ENCODE measurements around the gene AMPH. TPM values are rescaled to one million over a fixed set of nuclear protein-coding genes. Genes with fewer than 3 reads are reported as not detected.

The AMPH gene
- not detected for polyA plus RNA-seq (2012; ENCODE audit: insufficient read length, low read depth)

- TF ChIP-seq TAF1 (IDR thresholded peaks at IDR 0.05; ENCODE audit: borderline replicate concordance, insufficient read depth, low read length) (no peak), POLR2AphosphoS5 (IDR thresholded peaks at IDR 0.05; ENCODE audit: low read depth, low read length) (no peak)
Measured at GRCh38 chr7:38630720-38631673, at the start of gene AMPH. Gene AMPH, minus strand, starts transcription at chr7:38631373. Its CDS starts 22 bp downstream, at chr7:38631351.

- no peak for TF ChIP-seq SIN3A (IDR thresholded peaks at IDR 0.05; ENCODE audit: borderline replicate concordance, insufficient read depth, low read length)
- TF ChIP-seq POLR2AphosphoS5 (IDR thresholded peaks at IDR 0.05; ENCODE audit: low read depth, low read length) = no peak
- no peak for TF ChIP-seq REST (IDR thresholded peaks at IDR 0.05; ENCODE audit: insufficient read depth in 1 of 2, low read depth in 2 of 2, low read length in 2 of 2)
- no peak for TF ChIP-seq FOXP2 (optimal IDR thresholded peaks at IDR 0.05; ENCODE audit: borderline replicate concordance, extremely low read depth, extremely low read length, insufficient read depth)
- no peak for TF ChIP-seq TAF1 (IDR thresholded peaks at IDR 0.05; ENCODE audit: borderline replicate concordance, insufficient read depth, low read length)
Measured at GRCh38 chr7:38679419-38679818, 48.2 kb upstream of the AMPH start.

GRCh38 chr7:38678698-38679054 lies 47.5 kb upstream of the AMPH start:
- TF ChIP-seq REST (IDR thresholded peaks at IDR 0.05; ENCODE audit: insufficient read depth in 1 of 2, low read depth in 2 of 2, low read length in 2 of 2) (no peak), SIN3A (IDR thresholded peaks at IDR 0.05; ENCODE audit: borderline replicate concordance, insufficient read depth, low read length) (no peak), POLR2AphosphoS5 (IDR thresholded peaks at IDR 0.05; ENCODE audit: low read depth, low read length) (no peak), FOXP2 (optimal IDR thresholded peaks at IDR 0.05; ENCODE audit: borderline replicate concordance, extremely low read depth, extremely low read length, insufficient read depth) (no peak), TAF1 (IDR thresholded peaks at IDR 0.05; ENCODE audit: borderline replicate concordance, insufficient read depth, low read length) (no peak)

- TF ChIP-seq SIN3A (IDR thresholded peaks at IDR 0.05; ENCODE audit: borderline replicate concordance, insufficient read depth, low read length) (no peak), REST (IDR thresholded peaks at IDR 0.05; ENCODE audit: insufficient read depth in 1 of 2, low read depth in 2 of 2, low read length in 2 of 2) (no peak), FOXP2 (optimal IDR thresholded peaks at IDR 0.05; ENCODE audit: borderline replicate concordance, extremely low read depth, extremely low read length, insufficient read depth) (no peak), TAF1 (IDR thresholded peaks at IDR 0.05; ENCODE audit: borderline replicate concordance, insufficient read depth, low read length) (no peak), POLR2AphosphoS5 (IDR thresholded peaks at IDR 0.05; ENCODE audit: low read depth, low read length) (no peak)
Measured at GRCh38 chr7:38677981-38678697, 47.0 kb upstream of the AMPH start.

GRCh38 chr7:38675494-38676106 lies 44.4 kb upstream of the AMPH start:
- TF ChIP-seq POLR2AphosphoS5 (IDR thresholded peaks at IDR 0.05; ENCODE audit: low read depth, low read length) = no peak
- TF ChIP-seq TAF1 (IDR thresholded peaks at IDR 0.05; ENCODE audit: borderline replicate concordance, insufficient read depth, low read length) = no peak
- no peak for TF ChIP-seq REST (IDR thresholded peaks at IDR 0.05; ENCODE audit: insufficient read depth in 1 of 2, low read depth in 2 of 2, low read length in 2 of 2)
- no peak for TF ChIP-seq SIN3A (IDR thresholded peaks at IDR 0.05; ENCODE audit: borderline replicate concordance, insufficient read depth, low read length)
- TF ChIP-seq FOXP2 (optimal IDR thresholded peaks at IDR 0.05; ENCODE audit: borderline replicate concordance, extremely low read depth, extremely low read length, insufficient read depth) = no peak

Data from PFSK-1 (cell line).